HG03045 (cell line): ENCODE data around the gene RFTN1.

Source experiments
- ATAC-seq: cut with Tn5 transposase; IDR thresholded peaks from one replicate; pipeline ENCODE4 v1.9.1; 2021; ENCODE audit warnings: mild to moderate bottlenecking, moderate library complexity; ENCODE audit not compliant: unreplicated experiment

Gene RFTN1

GRCh38 chr3:16468336-16469098 is 45.0 kb downstream of the RFTN1 start:
- ATAC-seq: no peak

GRCh38 chr3:16468002-16468335 is 45.5 kb downstream of the RFTN1 start:
- ATAC-seq: no peak

GRCh38 chr3:16467393-16467792 is 46.1 kb downstream of the RFTN1 start:
- ATAC-seq: peak; percentile 86

- ATAC-seq: no peak
These were observed 46.7 kb downstream of the RFTN1 start for GRCh38 chr3:16466822-16467221.

- no peak for ATAC-seq
These were observed 48.9 kb downstream of the RFTN1 start for GRCh38 chr3:16464511-16465148.

GRCh38 chr3:16463914-16464313 is 49.6 kb downstream of the RFTN1 start:
- ATAC-seq: no peak

GRCh38 chr3:16463119-16463518 is 50.4 kb downstream of the RFTN1 start:
- no peak for ATAC-seq

GRCh38 chr3:16462679-16463078 is 50.8 kb downstream of the RFTN1 start:
- no peak for ATAC-seq

GRCh38 chr3:16461463-16462245 is 51.8 kb downstream of the RFTN1 start:
- ATAC-seq: no peak

- no peak for ATAC-seq
These were observed 52.6 kb downstream of the RFTN1 start for GRCh38 chr3:16460886-16461285.

- ATAC-seq: no peak
These were observed 53.2 kb downstream of the RFTN1 start for GRCh38 chr3:16460273-16460672.

- ATAC-seq: no peak
These were observed 56.6 kb downstream of the RFTN1 start for GRCh38 chr3:16456784-16457415.

- no peak for ATAC-seq
These were observed 57.5 kb downstream of the RFTN1 start for GRCh38 chr3:16455966-16456365.

- no peak for ATAC-seq
These were observed 58.5 kb downstream of the RFTN1 start for GRCh38 chr3:16455001-16455400.

- no peak for ATAC-seq
These were observed 61.2 kb downstream of the RFTN1 start for GRCh38 chr3:16452261-16452660.

- no peak for ATAC-seq
These were observed 64.1 kb downstream of the RFTN1 start for GRCh38 chr3:16449369-16449768.

- no peak for ATAC-seq
These were observed 64.8 kb downstream of the RFTN1 start for GRCh38 chr3:16448639-16449070.

- no peak for ATAC-seq
These were observed 66.4 kb downstream of the RFTN1 start for GRCh38 chr3:16447135-16447534.

GRCh38 chr3:16444344-16444743 is 69.2 kb downstream of the RFTN1 start:
- no peak for ATAC-seq

GRCh38 chr3:16442730-16443129 is 70.8 kb downstream of the RFTN1 start:
- no peak for ATAC-seq

- no peak for ATAC-seq
These were observed 72.1 kb downstream of the RFTN1 start for GRCh38 chr3:16441371-16441875.
